Activated T-cell treated with anti-CD3 and anti-CD28 coated beads, Interleukin-2, amount 50 U/mL, for 72 hours (primary cell): ENCODE measurements around the gene IMPDH2. TPM values are rescaled to one million over a fixed set of nuclear protein-coding genes. Genes with fewer than 3 reads are reported as not detected.
A peak's percentile ranks its signal among the peaks of the same experiment; 100 is the strongest.

Experiments used
- ATAC-seq, 2 donors: fragments of 150-1000 bp; cut with Tn5 transposase; replicated peaks in 1 of 2; 2 replicates each; pipeline ENCODE4 v1.10.0; 2021; ENCODE audit warnings: moderate library complexity in 2 of 2, mild to moderate bottlenecking in 1 of 2
- DNase-seq, 2 donors: peaks; one replicate each; pipeline ENCODE4 v3.0.0; 2021 to 2022; ENCODE audit warnings: mixed read lengths in 1 of 2
- H3K27ac Mint-ChIP-seq: one replicate; pipeline ENCODE4 v1.8.0; 2022; ENCODE audit warnings: mild to moderate bottlenecking, moderate library complexity, mixed read lengths
- H3K27me3 Mint-ChIP-seq: one replicate; pipeline ENCODE4 v1.8.0; 2022; ENCODE audit warnings: low read depth, mixed read lengths
- H3K36me3 Mint-ChIP-seq, 2 donors: one replicate each; pipeline ENCODE4 v1.8.0; 2022; ENCODE audit warnings: mixed read lengths in 2 of 2, mild to moderate bottlenecking in 1 of 2; ENCODE audit not compliant: insufficient read depth in 2 of 2
- H3K4me1 Mint-ChIP-seq: one replicate; pipeline ENCODE4 v1.8.0; 2022; ENCODE audit warnings: low read depth, mixed read lengths
- H3K4me3 Mint-ChIP-seq, 2 donors: one replicate each; pipeline ENCODE4 v1.8.0; 2022; ENCODE audit warnings: mild to moderate bottlenecking in 2 of 2, mixed read lengths in 2 of 2, moderate library complexity in 2 of 2
- H3K9me3 Mint-ChIP-seq, 2 donors: one replicate each; pipeline ENCODE4 v1.8.0; 2022; ENCODE audit warnings: mixed read lengths in 2 of 2
- total RNA-seq, 2 donors: library from RNA; stranded (reverse); gene quantifications; one replicate each; pipeline ENCODE4 v1.2.3, GENCODE V29; 2022

IMPDH2 gene
- total RNA-seq, 2 donors from 2014 or later = 490 to 562 TPM

DNA sequence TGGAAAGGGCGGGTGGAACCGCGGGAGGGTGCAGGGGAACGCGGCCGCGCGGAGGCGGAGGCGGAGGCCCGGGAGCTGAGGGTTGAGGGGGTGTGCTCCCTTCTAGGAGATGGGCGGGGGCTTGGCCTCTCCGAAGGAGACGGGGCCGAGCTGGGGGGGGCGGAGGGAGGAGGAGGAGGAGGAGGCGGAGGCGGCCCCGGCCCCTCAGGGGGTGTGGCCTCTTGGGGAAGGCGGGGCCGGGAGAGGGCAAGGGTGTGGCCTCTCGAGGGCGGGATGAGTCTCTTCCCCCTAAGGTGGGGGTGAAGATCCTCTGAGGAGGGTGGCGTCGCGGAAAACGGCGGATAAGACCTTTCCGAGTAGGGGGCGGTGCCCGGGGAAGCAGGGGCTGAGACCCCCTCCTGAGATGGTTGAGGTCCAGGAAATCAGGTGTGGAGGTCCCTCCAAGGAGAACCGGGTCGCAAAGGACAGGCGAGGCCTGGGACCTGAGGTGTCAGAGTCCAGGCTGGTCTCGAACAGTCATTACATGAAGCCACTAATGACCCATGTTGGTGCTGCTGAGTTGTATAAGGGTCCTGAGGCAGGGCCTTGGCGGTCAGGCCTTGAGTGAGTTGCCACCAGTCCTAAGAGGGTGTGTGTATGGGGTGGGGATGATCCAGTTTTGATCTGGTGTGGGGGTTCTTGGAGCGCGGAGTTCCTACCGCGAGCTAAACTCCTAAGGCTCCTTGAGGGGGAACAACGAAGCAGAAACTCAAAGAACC, 21.2 kb downstream of the IMPDH2 start:
- no peaks in the 10 kb centered on the region for H3K27me3 Mint-ChIP-seq
- peak overlapping the region; percentile 98 to 99 for H3K4me3 Mint-ChIP-seq
- H3K9me3 Mint-ChIP-seq = no peaks in the 10 kb centered on the region
- ATAC-seq (peak; percentile 64 to 65), DNase-seq (peak; percentile 91 to 94)
- peak overlapping the region; percentile 95 for H3K27ac Mint-ChIP-seq
- peaks cover 4 to 7% of the 10 kb centered on the region in 2 donors for H3K36me3 Mint-ChIP-seq
- peaks cover 31% of the 10 kb centered on the region for H3K4me1 Mint-ChIP-seq

GRCh38 chr3:49007068-49007770, 22.0 kb downstream of the IMPDH2 start, which contains the start of gene WDR6:
WDR6 (plus strand) TSS chr3:49007391; CDS start chr3:49007432, 41 bp downstream.
- peak within 1 kb of the TSS; percentile 100 for H3K27ac Mint-ChIP-seq
- peaks cover 3 to 7% of the 10 kb centered on the region in 2 donors for H3K36me3 Mint-ChIP-seq
- H3K4me1 Mint-ChIP-seq = peaks cover 30% of the 10 kb centered on the region
- ATAC-seq (peak; percentile 90 to 91), DNase-seq (peak; percentile 98 to 99)
- no peaks in the 10 kb centered on the region for H3K27me3 Mint-ChIP-seq
- H3K9me3 Mint-ChIP-seq = no peaks in the 10 kb centered on the region
- peak within 1 kb of the TSS; percentile 98 to 99 for H3K4me3 Mint-ChIP-seq

DNA sequence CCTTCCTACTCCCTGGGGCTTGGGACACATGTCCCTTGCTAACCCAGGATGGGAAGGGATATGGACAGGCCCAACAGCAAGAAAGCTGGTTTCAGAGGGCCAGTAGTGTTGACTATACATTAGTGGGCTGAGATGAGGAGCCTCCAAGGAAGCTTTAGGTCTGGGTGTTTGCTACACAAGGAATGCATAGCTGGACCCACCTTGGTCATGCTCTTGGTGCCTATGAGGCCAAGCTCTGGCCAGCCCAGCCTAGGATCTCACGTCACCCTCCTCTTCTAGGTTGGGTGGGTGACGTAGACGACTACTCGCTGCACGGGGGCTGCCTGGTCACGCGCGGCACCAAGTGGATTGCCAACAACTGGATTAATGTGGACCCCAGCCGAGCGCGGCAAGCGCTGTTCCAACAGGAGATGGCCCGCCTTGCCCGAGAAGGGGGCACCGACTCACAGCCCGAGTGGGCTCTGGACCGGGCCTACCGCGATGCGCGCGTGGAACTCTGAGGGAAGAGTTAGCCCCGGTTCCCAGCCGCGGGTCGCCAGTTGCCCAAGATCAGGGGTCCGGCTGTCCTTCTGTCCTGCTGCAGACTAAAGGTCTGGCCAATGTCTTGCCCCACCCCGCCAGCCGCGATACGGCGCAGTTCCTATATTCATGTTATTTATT, 22.7 kb downstream of the IMPDH2 start:
- H3K27me3 Mint-ChIP-seq = no peaks in the 10 kb centered on the region
- H3K4me3 Mint-ChIP-seq = peak overlapping the region; percentile 98 to 99
- peak overlapping the region; percentile 100 for H3K27ac Mint-ChIP-seq
- ATAC-seq = no peak
- peak in 1 of 2 donors; percentile 26 for DNase-seq
- H3K4me1 Mint-ChIP-seq = peaks cover 25% of the 10 kb centered on the region
- no peaks in the 10 kb centered on the region for H3K9me3 Mint-ChIP-seq
- H3K36me3 Mint-ChIP-seq = peaks cover 2 to 3% of the 10 kb centered on the region in 2 donors

GRCh38 chr3:49005998-49006397, 23.2 kb downstream of the IMPDH2 start:
- Mint-ChIP-seq H3K27ac (no peak overlapping the region), H3K27me3 (no peaks in the 10 kb centered on the region), H3K4me1 (peaks cover 25% of the 10 kb centered on the region), H3K36me3 (peaks cover 2 to 3% of the 10 kb centered on the region in 2 donors), H3K4me3 (peak overlapping the region; percentile 98 to 99), H3K9me3 (no peaks in the 10 kb centered on the region)
- ATAC-seq (no peak), DNase-seq (no peak)

- ATAC-seq (no peak), DNase-seq (no peak)
- Mint-ChIP-seq H3K27ac (no peak overlapping the region), H3K27me3 (no peaks in the 10 kb centered on the region), H3K9me3 (no peaks in the 10 kb centered on the region), H3K36me3 (peaks cover 2 to 3% of the 10 kb centered on the region in 2 donors), H3K4me3 (no peak overlapping the region), H3K4me1 (peaks cover 25% of the 10 kb centered on the region)
Observed at GRCh38 chr3:49005303-49005680, 23.9 kb downstream of the IMPDH2 start.

GRCh38 chr3:49004352-49005302, 24.6 kb downstream of the IMPDH2 start:
- no peaks in the 10 kb centered on the region for H3K9me3 Mint-ChIP-seq

GRCh38 chr3:49001155-49001554, 28.0 kb downstream of the IMPDH2 start:
- Mint-ChIP-seq H3K27me3 (no peaks in the 10 kb centered on the region), H3K27ac (peak overlapping the region; percentile 59), H3K9me3 (no peaks in the 10 kb centered on the region), H3K4me1 (no peaks in the 10 kb centered on the region), H3K36me3 (no peaks in the 10 kb centered on the region), H3K4me3 (no peak overlapping the region)
- ATAC-seq (no peak), DNase-seq (no peak)

More at GRCh38 chr3:49004352-49005302, 24.6 kb downstream of the IMPDH2 start:
- DNase-seq = no peak
- no peak overlapping the region for H3K4me3 Mint-ChIP-seq
- no peak for ATAC-seq
- peaks cover 2 to 3% of the 10 kb centered on the region in 2 donors for H3K36me3 Mint-ChIP-seq
- no peak overlapping the region for H3K27ac Mint-ChIP-seq
- H3K4me1 Mint-ChIP-seq = peaks cover 25% of the 10 kb centered on the region
- H3K27me3 Mint-ChIP-seq = no peaks in the 10 kb centered on the region

DNA sequence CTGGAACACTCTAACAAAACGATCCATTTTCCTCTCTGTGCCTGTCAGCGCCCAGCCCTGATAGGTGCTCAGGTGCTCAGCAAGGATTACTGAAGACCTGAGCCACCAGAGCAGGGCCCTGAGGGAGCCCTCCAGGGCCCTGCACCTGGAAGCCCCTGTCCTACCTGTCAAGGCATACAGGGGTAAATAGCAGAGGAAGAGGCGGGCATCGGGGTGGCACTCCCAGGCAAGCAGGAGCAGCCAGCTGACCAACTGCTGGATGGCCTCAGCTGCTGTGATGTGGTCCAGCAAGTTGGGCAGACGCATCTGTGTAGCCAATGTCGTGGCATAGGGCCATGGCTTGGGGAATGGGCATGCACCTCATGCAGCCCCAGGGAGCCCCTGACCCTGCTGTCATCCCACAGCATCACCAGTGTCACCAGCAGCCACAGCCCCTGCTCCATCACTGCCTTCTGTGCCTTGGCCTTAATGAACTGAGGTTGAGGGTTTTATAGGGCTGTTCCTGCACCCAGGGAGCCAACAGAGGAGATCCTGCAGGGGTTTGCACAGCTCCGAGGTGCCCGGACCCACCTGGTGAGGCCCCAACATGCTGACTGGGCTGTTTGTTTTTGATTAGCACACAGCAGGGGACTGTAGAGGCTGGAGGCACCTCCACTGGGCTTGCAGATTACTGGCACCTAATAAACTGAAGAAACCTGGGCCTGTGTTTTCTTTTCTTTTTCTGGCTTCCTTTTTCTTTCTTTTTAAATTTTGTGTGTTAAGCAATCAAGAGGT, 29.9 kb downstream of the IMPDH2 start:
- no peaks in the 10 kb centered on the region for H3K9me3 Mint-ChIP-seq
- ATAC-seq (no peak), DNase-seq (no peak)
- peak overlapping the region; percentile 63 for H3K27ac Mint-ChIP-seq
- H3K4me1 Mint-ChIP-seq = peaks cover 6% of the 10 kb centered on the region
- H3K4me3 Mint-ChIP-seq = no peak overlapping the region
- no peaks in the 10 kb centered on the region for H3K27me3 Mint-ChIP-seq
- peaks cover 0 to 2% of the 10 kb centered on the region in 2 donors for H3K36me3 Mint-ChIP-seq

GRCh38 chr3:48997714-48998637, 31.2 kb downstream of the IMPDH2 start:
- Mint-ChIP-seq H3K36me3 (peaks cover 0 to 2% of the 10 kb centered on the region in 2 donors), H3K9me3 (no peaks in the 10 kb centered on the region), H3K27ac (no peak overlapping the region), H3K4me3 (no peak overlapping the region), H3K27me3 (no peaks in the 10 kb centered on the region), H3K4me1 (peaks cover 17% of the 10 kb centered on the region)
- DNase-seq (no peak), ATAC-seq (no peak)

GRCh38 chr3:48997102-48997635, 32.0 kb downstream of the IMPDH2 start:
- H3K36me3 Mint-ChIP-seq = peaks cover 0 to 2% of the 10 kb centered on the region in 2 donors
- H3K9me3 Mint-ChIP-seq = no peaks in the 10 kb centered on the region
- H3K27me3 Mint-ChIP-seq = no peaks in the 10 kb centered on the region
- H3K4me1 Mint-ChIP-seq = peaks cover 18% of the 10 kb centered on the region
- no peak overlapping the region for H3K27ac Mint-ChIP-seq
- no peak for ATAC-seq
- no peak overlapping the region for H3K4me3 Mint-ChIP-seq
- no peak for DNase-seq

DNA sequence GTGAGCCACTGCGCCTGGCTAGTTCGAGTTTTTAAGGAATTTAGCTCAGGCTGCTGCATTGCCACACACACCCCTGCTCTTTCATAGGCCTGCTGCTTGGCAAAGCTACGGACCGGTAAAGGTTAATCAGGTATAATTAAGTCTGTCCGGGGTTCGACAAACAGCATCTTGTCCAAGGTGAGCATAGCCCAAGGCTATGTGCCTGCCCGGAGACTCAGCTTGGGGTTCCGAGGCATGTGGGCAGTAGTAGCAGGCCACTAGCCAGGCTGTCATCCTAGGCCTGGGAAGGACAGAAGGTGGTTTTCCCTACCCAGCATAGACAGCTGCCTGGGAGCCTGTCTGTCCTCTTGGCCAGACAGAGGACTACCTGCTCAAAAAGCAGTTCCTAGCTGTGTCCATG, 32.6 kb downstream of the IMPDH2 start:
- Mint-ChIP-seq H3K36me3 (peaks cover 0 to 6% of the 10 kb centered on the region in 2 donors), H3K9me3 (no peaks in the 10 kb centered on the region), H3K27ac (no peak overlapping the region), H3K4me3 (no peak overlapping the region), H3K4me1 (peaks cover 24% of the 10 kb centered on the region), H3K27me3 (no peaks in the 10 kb centered on the region)
- ATAC-seq = no peak
- no peak for DNase-seq
